Stomach (tissue), 9 donors: ENCODE data around the gene PLCL2. TPM values are rescaled to one million over a fixed set of nuclear protein-coding genes. Genes with fewer than 3 reads are reported as not detected.

ENCODE experiments used
- DNase-seq, 2 donors: peaks; one replicate each; pipeline versions ENCODE4 v3.0.0 to v3.0.0-alpha.2; 2013 to 2019
- H3K27ac ChIP-seq, 5 donors: fragments of 200-600 bp in 4 of 5; sonication (generic) in 4 of 5; one replicate each; pipeline ENCODE4 v1.5.1; 2013 to 2019; ENCODE audit warnings: mild to moderate bottlenecking in 1 of 5, moderate library complexity in 1 of 5
- H3K27me3 ChIP-seq, 3 donors: fragments of 200-600 bp; sonication (generic); one replicate each; pipeline ENCODE4 v1.5.1; 2017 to 2019; ENCODE audit warnings: mixed run types in 1 of 3
- H3K36me3 ChIP-seq, 4 donors: fragments of 200-600 bp; sonication (generic); 1 replicate in 3 of 4; 2 replicates in 1 of 4; pipeline ENCODE4 v1.5.1; 2016 to 2019
- H3K4me1 ChIP-seq, 4 donors: fragments of 200-600 bp; sonication (generic); one replicate each; pipeline ENCODE4 v1.5.1; 2016 to 2019
- H3K4me3 ChIP-seq, 4 donors: fragments of 200-600 bp; sonication (generic) in 3 of 4; one replicate each; pipeline ENCODE4 v1.5.1; 2016 to 2019; ENCODE audit warnings: mild to moderate bottlenecking in 1 of 4
- H3K9me3 ChIP-seq, 4 donors: fragments of 200-600 bp; sonication (generic); one replicate each; pipeline ENCODE4 v1.5.1; 2016 to 2019
- CTCF ChIP-seq, 7 experiments: fragments of 450-650 bp in 4 of 7; fragments of 200-600 bp in 3 of 7; sonication (generic) in 3 of 7; IDR thresholded peaks; one replicate each; pipeline ENCODE4 v1.5.1; 2016 to 2019; ENCODE audit warnings: antibody characterized with exemption in 7 of 7, control low read depth in 2 of 7, mild to moderate bottlenecking in 1 of 7
- EP300 ChIP-seq: sonication (generic); formaldehyde crosslinking; IDR thresholded peaks from one replicate; pipeline ENCODE4 v1.6.1; 2017; ENCODE audit warnings: antibody characterized with exemption
- POLR2A ChIP-seq, 4 donors: fragments of 450-650 bp; IDR thresholded peaks; one replicate each; pipeline ENCODE4 v1.6.1; 2016; ENCODE audit warnings: antibody characterized with exemption in 4 of 4, control low read depth in 2 of 4, mild to moderate bottlenecking in 1 of 4, moderate library complexity in 1 of 4
- POLR2AphosphoS5 ChIP-seq, 3 donors: sonication (generic); formaldehyde crosslinking; IDR thresholded peaks; one replicate each; pipeline ENCODE4 v1.6.1; 2016; ENCODE audit warnings: antibody characterized with exemption in 3 of 3
- WGBS, 5 donors: extraction: QIAGEN DNeasy Blood & Tissue Kit in 3 of 5; methylation state at CpG; one replicate each; pipeline versions ENCODE4 v1.1.5 to v1.1.7; 2013 to 2018; 5-methylcytosine and 5-hydroxymethylcytosine counted together
- intact Hi-C: fragments of 100-400 bp; cut with DNase I; formaldehyde crosslinking; loops from one replicate; pipeline ENCODE4 v1.15.1; 2023; ENCODE audit warnings: low total_unique reads
- polyA plus RNA-seq, 3 donors: library from polyadenylated mRNA; stranded (reverse); fragments of 200-250 nt; gene quantifications; one replicate each; pipeline ENCODE4 v1.2.3, GENCODE V29; 2013
- total RNA-seq, 5 donors: library from RNA; depleted of rRNA; stranded (reverse); fragments of >200 nt; gene quantifications; one replicate each; pipeline versions ENCODE4 v1.1.0 to v1.2.3, GENCODE V29; 2014 to 2016
- donor health status: healthy with polysubstance abuse.
- donor health status: Bipolar disorder and iron deficiency.
- donor health status: healthy.

Gene PLCL2
- total and polyA plus RNA-seq, 8 donors: 1.0 to 34.9 (median 5.7) TPM

GRCh38 chr3:17006132-17006852 is 121.5 kb downstream of the PLCL2 start:
- no peak overlapping the region for H3K27ac ChIP-seq
- no peak for DNase-seq
- peaks cover 0 to 4% (median 0%) of the 10 kb centered on the region in 4 donors for H3K9me3 ChIP-seq
- no peak overlapping the region for H3K4me3 ChIP-seq
- no peaks in the 10 kb centered on the region for H3K27me3 ChIP-seq
- TF ChIP-seq POLR2AphosphoS5 (IDR thresholded peaks at IDR 0.05): no peak
- no peak for TF ChIP-seq POLR2A (IDR thresholded peaks at IDR 0.05)
- no peak for TF ChIP-seq EP300
- TF ChIP-seq CTCF (IDR thresholded peaks at IDR 0.05): no peak
- peaks cover 0 to 13% (median 8%) of the 10 kb centered on the region in 4 donors for H3K4me1 ChIP-seq
- 54 to 64% (median 60%) methylated on average over 2 of the region's 2 CpGs for WGBS, 5 donors
- intact Hi-C loops: no loop called here
- peaks cover 0 to 17% (median 13%) of the 10 kb centered on the region in 4 donors for H3K36me3 ChIP-seq

GRCh38 chr3:17007284-17007683 is 122.5 kb downstream of the PLCL2 start:
- intact Hi-C loops: no loop called here
- no peaks in the 10 kb centered on the region for H3K27me3 ChIP-seq
- no peaks in the 10 kb centered on the region for H3K9me3 ChIP-seq
- H3K36me3 ChIP-seq: peaks cover 0 to 23% (median 20%) of the 10 kb centered on the region in 4 donors
- no peak overlapping the region for H3K27ac ChIP-seq
- TF ChIP-seq CTCF (IDR thresholded peaks at IDR 0.05) (no peak), EP300 (no peak), POLR2A (IDR thresholded peaks at IDR 0.05) (no peak), POLR2AphosphoS5 (IDR thresholded peaks at IDR 0.05) (no peak)
- peaks cover 0 to 21% (median 8%) of the 10 kb centered on the region in 4 donors for H3K4me1 ChIP-seq
- DNase-seq: no peak
- WGBS, 5 donors: 83 to 100% (median 94%) methylated on average over 1 of the region's 1 CpG
- no peak overlapping the region for H3K4me3 ChIP-seq

- intact Hi-C loops: no loop called here
Observed at GRCh38 chr3:17009826-17010225, 125.1 kb downstream of the PLCL2 start.

More at GRCh38 chr3:17009826-17010225, 125.1 kb downstream of the PLCL2 start:
- peaks cover 0 to 23% (median 20%) of the 10 kb centered on the region in 4 donors for H3K36me3 ChIP-seq
- no peaks in the 10 kb centered on the region for H3K27me3 ChIP-seq
- WGBS, 5 donors: 93 to 97% (median 94%) methylated on average over 5 of the region's 5 CpGs
- no peaks in the 10 kb centered on the region for H3K9me3 ChIP-seq
- H3K27ac ChIP-seq: no peak overlapping the region
- TF ChIP-seq POLR2AphosphoS5 (IDR thresholded peaks at IDR 0.05) (no peak), EP300 (no peak), CTCF (IDR thresholded peaks at IDR 0.05) (no peak), POLR2A (IDR thresholded peaks at IDR 0.05) (no peak)
- no peak overlapping the region for H3K4me3 ChIP-seq
- peaks cover 10 to 42% (median 21%) of the 10 kb centered on the region in 4 donors for H3K4me1 ChIP-seq
- no peak for DNase-seq
